Measurements from ENCODE around the gene GRIK3.

The GRIK3 gene

GRCh38 chr1:36991551-36991950 lies 42.8 kb downstream of the GRIK3 start:
- Histone ChIP-seq H3K27me3 (no peaks in the 10 kb centered on the region), H3K4me3 (ENCODE audit: low read depth, low read length) (no peak overlapping the region), H3K9me3 (no peaks in the 10 kb centered on the region), H3K36me3 (no peaks in the 10 kb centered on the region), H3K4me1 (no peaks in the 10 kb centered on the region)
- no peak for DNase-seq
- no peak for TF ChIP-seq CTCF (IDR thresholded peaks at IDR 0.05; ENCODE audit: low read depth, low read length)

- H3K4me3 ChIP-seq (ENCODE audit: low read depth, low read length): no peak overlapping the region
- H3K36me3 ChIP-seq: no peaks in the 10 kb centered on the region
- DNase-seq: no peak
- TF ChIP-seq CTCF (IDR thresholded peaks at IDR 0.05; ENCODE audit: low read depth, low read length): no peak
- H3K4me1 ChIP-seq: no peaks in the 10 kb centered on the region
- no peaks in the 10 kb centered on the region for H3K9me3 ChIP-seq
- no peaks in the 10 kb centered on the region for H3K27me3 ChIP-seq
Observed at GRCh38 chr1:36990928-36991327, 43.4 kb downstream of the GRIK3 start.

GRCh38 chr1:36989241-36989640 lies 45.1 kb downstream of the GRIK3 start:
- Histone ChIP-seq H3K9me3 (no peaks in the 10 kb centered on the region), H3K27me3 (no peaks in the 10 kb centered on the region), H3K4me3 (ENCODE audit: low read depth, low read length) (no peak overlapping the region), H3K36me3 (no peaks in the 10 kb centered on the region), H3K4me1 (no peaks in the 10 kb centered on the region)
- peak; percentile 16 for DNase-seq
- no peak for TF ChIP-seq CTCF (IDR thresholded peaks at IDR 0.05; ENCODE audit: low read depth, low read length)

- no peak for DNase-seq
- no peaks in the 10 kb centered on the region for H3K36me3 ChIP-seq
- no peaks in the 10 kb centered on the region for H3K27me3 ChIP-seq
- H3K4me3 ChIP-seq (ENCODE audit: low read depth, low read length): no peak overlapping the region
- H3K4me1 ChIP-seq: no peaks in the 10 kb centered on the region
- no peak for TF ChIP-seq CTCF (IDR thresholded peaks at IDR 0.05; ENCODE audit: low read depth, low read length)
- H3K9me3 ChIP-seq: no peaks in the 10 kb centered on the region
Observed at GRCh38 chr1:36988741-36989193, 45.5 kb downstream of the GRIK3 start.

GRCh38 chr1:36988321-36988720 lies 46.0 kb downstream of the GRIK3 start:
- Histone ChIP-seq H3K27me3 (no peaks in the 10 kb centered on the region), H3K4me3 (ENCODE audit: low read depth, low read length) (no peak overlapping the region), H3K36me3 (no peaks in the 10 kb centered on the region), H3K4me1 (no peaks in the 10 kb centered on the region), H3K9me3 (no peaks in the 10 kb centered on the region)
- no peak for TF ChIP-seq CTCF (IDR thresholded peaks at IDR 0.05; ENCODE audit: low read depth, low read length)
- no peak for DNase-seq

- Histone ChIP-seq H3K9me3 (no peaks in the 10 kb centered on the region), H3K36me3 (no peaks in the 10 kb centered on the region), H3K4me1 (no peaks in the 10 kb centered on the region), H3K4me3 (ENCODE audit: low read depth, low read length) (no peak overlapping the region), H3K27me3 (no peaks in the 10 kb centered on the region)
- no peak for TF ChIP-seq CTCF (IDR thresholded peaks at IDR 0.05; ENCODE audit: low read depth, low read length)
- no peak for DNase-seq
Observed at GRCh38 chr1:36987276-36987675, 47.0 kb downstream of the GRIK3 start.
